GM18499 (cell line): Measurements from ENCODE around the gene ZNF813.
"Not testable (repeated sequence)": the region's sequence is repeated elsewhere in the genome, so short reads cannot be mapped to it uniquely, and the experiment has no call there.

Experiments
- ATAC-seq: cut with Tn5 transposase; IDR thresholded peaks from one replicate; pipeline ENCODE4 v1.9.1; 2021; ENCODE audit warnings: moderate number of reproducible peaks; ENCODE audit not compliant: insufficient read depth, unreplicated experiment

The ZNF813 gene

DNA sequence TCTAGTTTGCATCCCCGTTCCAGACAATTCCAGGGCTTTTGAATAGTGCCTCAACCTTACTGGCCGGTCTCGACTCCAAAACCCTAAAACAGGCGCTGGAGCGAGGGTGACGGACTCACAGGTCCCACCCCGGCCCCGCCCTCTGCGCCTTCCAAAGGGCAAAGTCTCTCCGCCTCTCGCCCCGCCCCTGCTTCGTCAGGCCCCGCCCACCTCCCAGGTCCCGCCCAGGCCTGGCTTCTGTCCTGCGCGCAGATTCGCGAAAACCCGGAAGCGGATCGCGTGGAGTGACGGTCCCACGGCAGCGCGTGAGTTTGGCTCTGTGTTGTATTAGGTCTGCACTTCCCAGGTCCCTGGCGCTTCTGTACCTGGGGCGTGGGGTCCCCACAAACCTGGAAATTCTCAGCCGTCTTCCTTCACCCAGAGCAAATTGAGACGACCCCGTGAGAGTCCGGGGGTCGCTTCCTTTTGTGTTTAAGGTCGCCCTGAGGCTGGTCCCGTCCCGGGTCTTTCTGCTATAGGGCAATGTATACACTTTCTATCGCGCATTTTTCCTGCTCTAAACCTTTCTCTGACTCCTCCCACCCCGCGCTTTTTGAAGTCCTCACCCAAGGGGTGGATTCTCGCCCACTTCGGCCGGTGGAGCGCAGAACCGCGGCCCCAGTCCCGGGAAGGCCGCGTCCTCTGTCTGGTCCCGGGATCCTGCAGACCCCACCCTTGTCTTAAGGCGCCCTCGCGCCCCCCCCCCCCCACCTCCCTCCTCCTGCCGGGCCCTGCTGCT is at the start of gene ZNF813:
ZNF813 (plus strand) TSS at position 249 of the 778 bp plus-strand sequence. CDS start 16,090 bp downstream, outside the sequence.
- no peak for ATAC-seq

DNA sequence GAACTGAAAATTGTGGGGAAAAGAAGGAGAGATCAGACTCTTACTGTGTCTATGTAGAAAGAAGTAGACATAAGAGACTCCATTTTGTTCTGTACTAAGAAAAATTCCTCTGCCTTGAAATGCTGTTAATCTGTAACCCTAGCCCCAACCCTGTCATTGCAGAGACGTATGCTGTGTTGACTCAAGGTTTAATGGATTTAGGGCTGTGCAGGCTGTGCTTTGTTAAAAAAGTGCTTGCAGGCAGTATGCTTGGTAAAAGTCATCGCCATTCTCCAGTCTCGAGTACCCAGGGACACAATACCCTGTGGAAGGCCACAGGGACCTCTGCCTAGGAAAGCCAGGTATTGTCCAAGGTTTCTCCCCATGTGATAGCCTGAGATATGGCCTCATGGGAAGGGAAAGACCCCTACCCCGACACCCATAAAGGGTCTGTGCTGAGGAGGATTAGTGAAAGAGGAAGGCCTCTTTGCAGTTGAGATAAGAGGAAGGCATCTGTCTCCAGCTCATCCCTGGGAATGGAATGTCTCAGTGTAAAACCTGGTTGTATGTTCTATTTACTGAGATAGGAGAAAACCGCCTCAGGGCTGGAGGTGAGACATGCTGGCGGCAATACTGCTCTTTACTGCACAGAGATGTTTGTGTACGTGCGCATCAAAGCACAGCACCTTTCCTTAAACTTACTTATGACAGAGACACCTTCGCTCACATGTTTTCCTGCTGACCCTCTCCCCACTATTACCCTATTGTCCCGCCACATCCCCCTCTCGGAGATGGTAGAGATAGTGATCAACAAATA is 46.8 kb upstream of the ZNF813 start:
- not testable (repeated sequence) for ATAC-seq

DNA sequence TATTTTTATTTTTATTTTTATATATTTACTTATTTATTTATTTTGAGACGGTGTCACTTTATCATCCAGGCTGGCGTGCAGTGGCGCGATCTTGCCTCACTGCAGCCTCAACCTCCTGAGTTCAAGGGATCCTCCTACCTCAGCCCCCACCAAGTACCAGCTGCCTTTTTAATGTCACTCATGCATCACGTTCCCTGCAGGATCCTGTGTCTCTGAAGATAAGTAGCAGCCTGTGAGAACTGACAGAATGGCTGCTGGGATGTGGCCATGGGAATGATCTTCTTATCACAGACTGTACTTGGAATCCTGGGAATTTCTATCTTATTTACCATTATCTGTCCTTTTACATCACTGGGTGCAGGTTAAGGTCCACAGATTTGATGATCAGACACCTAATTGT is 45.0 kb upstream of the ZNF813 start:
- ATAC-seq, result no peak

DNA sequence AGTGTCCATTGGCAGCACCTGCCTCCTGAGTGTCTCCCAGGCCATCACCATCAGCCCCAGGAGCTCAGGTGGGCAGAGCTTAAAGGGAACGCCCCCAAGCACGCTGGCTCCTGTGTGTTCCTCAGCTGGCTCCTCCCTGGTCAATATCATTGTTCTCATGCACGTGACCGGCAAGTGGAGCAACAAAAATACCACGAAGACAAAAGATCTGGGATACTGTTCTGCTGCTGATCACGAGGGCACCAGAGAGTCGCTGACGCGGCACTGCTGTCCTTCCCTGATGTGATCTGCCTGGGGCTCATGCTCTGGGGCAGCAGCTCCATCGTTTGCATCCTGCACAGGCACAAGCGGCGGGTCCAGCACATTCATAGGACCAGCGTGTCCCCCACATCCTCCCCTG is 44.5 kb upstream of the ZNF813 start:
- not testable (repeated sequence) for ATAC-seq

DNA sequence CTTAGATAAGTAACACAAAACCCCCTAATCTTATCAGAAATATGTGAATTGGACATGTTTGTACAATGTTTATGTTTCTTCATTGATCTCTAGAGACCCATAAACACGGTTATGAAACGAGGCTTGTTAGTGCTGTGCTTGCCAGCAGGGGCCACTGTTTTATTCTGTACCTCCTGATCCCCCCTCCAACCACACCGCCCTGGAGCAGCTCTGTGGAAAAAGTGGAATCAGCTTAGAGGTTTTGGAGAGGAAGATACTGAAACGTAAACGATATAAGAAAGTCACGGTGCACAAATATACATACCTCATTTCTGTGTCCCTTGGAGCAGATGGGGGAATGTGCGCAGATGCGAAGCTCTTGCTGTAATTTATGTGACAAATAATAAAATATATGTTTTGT is 43.9 kb upstream of the ZNF813 start:
- ATAC-seq, result not testable (repeated sequence)

DNA sequence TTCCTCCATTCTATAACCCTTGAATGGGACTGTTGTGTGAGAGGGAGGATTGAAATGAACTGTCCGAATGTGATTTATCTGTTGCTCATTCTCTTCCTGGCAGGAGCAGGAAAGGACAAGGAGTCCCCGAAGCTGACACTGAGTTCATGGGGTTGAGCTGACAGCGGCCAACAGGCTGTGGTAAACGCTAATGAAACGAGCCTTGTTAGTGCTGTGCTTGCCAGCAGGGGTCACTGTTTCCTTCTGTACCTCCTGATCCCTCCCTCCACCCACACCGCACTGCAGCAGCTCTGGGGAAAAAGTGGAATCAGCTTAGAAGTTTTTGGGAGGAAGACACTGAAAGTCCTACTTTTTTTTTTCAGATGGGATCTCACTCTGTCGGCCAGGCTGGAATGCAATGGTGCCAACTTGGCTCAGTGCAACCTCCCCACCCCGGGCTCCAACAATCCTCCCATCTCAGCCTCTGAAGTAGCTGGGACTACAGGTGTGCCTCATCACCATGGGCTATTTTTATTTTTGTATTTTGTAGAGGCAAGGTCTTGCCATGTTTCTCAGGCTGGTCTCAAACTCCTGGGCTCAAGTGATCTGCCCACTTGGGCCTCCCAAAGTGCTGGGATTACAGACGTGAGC is 42.5 kb upstream of the ZNF813 start:
- no peak for ATAC-seq

DNA sequence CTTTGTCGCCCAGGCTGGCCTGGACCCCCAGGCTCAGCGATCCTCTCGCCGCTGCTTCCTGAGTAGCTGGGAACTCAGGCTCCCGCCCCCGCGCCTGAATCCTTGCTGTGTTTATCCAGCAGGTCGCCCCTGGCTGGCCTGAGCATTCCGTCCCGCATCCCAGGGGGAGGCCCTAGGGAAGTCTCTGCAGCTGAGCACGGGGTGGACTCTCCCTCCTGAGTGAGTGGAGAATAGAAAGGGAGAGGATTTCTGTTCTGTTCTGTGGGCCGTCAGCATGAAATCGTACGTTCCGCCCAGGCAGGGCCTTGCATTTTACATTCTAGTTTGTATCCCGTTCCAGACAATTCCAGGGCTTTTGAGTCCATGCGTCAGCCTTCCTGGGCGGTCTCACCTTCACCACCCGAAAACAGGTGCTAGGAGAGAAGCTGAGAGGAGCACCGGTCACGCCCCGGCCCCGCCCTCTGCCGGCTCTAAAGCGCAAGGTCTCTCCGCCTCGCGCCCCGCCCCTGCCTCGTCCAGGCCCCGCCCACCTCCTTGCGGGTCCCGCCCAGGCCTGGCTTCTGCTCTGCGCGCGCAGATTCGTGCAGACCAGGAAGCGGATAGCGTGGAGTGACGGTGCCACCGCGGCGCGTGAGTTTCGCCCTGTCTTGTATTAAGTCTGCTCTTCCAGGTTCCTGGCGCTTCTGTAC is 36.0 kb upstream of the ZNF813 start, which contains the start of gene ZNF761:
ZNF761 (plus strand) TSS at position 586 of the 689 bp plus-strand sequence. CDS start 15,285 bp downstream, outside the sequence.
- ATAC-seq, result peak; percentile 75

DNA sequence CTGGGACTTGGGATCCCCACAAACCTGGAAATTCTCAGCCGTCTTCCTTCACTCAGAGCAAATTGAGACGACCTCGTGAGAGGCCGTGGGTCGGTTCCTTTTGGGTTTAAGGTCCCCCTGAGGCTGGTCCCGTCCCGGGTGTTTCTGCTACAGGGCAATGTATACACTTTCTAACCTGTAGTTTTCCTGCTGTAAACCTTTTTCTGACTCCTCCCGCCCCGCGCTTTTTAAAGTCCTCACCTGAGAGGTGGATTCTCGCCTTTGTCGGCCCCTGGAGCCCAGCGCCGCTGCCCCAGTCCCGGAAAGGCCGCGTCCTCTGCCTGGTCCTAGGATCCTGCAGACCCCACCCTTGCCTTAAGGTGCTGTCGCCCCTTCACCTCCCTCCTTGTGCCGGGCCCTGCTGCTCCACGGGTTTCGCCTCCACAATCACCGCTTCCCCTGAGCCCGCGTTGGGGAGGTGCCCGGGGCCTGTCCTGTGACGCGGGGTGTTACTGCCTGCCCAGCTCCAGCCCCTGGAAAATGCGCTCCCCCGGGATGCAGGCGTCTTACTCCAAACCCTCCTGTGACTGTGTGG is 35.4 kb upstream of the ZNF813 start:
- ATAC-seq, result peak; percentile 11

DNA sequence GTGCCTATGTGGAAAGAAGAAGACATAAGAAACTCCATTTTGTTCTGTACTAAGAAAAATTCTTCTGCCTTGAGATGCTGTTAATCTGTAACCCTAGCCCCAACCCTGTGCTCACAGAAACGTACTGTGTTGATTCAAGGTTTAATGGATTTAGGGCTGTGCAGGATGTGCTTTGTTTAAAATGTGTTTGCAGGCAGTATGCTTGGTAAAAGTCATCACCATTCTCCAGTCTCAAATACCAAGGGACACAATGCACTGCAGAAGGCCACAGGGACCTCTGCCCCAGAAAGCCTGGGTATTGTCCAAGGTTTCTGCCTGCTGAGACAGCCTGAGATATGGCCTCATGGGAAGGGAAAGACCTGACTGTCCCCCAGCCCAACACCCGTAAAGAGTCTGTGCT is 23.7 kb upstream of the ZNF813 start:
- not testable (repeated sequence) for ATAC-seq

DNA sequence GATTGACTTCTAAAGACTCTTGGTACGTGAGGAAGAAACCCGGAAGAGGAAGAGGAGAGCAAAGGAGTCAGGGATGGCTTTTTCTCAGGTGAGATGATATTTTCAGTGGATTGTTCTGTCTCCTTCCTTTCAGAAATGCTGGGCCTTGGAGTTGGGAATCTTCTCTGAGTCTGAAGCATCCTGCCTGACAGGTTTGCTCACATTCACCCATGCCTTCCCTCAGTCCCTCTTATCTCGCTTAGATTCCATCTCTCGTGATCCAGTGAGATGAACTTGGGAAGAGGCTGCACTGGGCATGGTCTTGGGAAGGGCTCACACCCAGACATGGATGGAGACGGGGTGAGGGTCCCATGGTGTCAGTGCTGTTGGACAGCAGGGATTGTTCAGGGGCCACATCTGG is 20.3 kb upstream of the ZNF813 start:
- ATAC-seq, result not testable (repeated sequence)

DNA sequence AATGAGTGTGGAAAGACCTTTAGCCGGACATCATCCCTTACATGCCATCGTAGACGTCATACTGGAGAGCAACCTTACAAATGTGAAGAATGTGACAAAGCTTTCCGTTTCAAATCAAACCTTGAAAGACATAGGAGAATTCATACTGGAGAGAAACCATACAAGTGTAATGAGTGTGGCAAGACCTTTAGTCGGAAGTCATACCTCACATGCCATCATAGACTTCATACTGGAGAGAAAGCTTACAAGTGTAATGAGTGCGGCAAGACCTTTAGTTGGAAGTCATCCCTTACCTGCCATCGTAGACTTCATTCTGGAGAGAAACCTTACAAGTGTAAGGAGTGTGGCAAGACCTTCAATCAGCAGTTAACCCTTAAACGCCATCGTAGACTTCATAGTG is 11.7 kb upstream of the ZNF813 start:
- no peak for ATAC-seq

DNA sequence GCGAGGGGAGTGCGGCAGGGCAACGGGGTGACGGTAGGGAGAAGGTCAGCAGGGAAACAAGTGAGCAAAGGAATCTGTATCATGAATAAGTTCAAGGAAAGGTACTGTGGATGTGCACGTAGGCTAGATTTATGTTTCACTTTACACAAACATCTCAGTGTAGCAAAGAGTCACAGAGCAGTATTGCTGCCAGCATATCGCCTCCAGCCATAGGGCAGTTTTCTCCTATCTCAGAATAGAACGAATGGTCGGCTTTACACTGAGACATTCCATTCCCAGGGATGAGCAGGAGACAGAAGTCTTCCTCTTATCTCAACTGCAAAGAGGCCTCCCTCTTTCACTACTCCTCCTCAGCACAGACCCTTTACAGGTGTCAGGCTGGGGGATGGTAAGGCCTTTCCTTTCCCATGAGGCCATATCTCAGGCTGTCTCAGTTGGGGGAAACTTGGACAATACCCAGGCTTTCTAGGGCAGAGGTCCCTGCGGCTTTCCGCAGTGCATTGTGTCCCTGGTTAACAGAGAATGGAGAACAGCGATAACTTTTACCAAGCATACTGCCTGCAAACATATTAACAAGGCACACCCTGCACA is 7.3 kb upstream of the ZNF813 start:
- not testable (repeated sequence) for ATAC-seq

DNA sequence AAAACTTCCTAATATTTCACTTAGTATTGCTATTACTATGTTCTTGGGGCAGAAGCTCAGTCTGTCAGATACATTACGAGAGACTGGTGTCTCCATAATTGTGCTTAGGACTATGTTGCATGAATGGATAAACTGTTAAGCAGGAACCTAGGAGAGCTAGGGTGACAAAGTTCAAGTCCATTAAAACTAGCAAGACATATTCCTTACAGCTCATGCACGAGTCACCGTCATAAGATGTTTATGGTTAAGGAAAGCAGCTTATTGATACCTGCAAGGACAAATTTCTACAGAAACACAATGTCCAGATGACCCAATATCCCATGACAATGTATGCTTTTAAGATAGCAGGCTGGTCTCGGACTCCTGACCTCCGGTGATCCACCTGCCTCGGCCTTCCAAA is 5.7 kb upstream of the ZNF813 start:
- ATAC-seq, result no peak

DNA sequence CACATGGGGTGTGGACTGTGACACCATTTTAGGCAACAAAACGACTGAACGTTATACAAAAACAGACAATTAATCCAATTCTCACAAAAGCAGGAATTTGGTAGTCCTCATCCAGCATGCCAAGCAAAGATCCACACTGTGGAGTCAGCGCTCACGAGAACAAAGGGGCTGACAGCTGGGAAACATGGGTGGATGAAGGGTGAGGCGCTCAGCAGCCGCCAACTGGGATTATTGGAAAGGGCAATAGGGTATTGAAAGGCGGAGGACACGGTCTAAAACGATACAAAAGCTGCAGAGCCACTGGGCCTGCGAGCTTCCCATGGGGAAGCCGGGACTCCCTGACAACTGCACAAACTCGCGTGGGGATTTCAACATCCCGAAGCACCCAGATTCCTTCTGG is 4.7 kb upstream of the ZNF813 start:
- ATAC-seq, result no peak

DNA sequence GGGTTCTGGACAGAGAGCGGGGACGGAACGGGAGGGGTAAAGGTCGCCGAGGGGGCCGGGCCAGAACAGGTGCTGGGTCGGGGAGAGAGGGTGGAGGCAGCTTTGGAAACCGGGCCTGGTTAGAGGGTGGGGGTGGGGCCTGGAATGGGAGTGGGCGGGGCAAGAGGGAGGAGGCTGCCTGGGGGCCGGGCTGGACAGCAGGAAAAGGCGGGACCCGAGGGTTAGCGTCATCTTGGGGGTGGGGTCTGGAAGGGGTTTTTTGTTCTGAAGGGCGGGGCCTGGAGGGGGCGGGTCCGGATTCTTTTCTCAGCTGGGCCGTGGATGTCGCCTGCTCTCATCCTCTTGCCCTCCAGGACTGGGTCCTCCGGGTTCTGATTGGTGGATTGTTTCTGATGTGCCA is 4.3 kb upstream of the ZNF813 start:
- ATAC-seq, result no peak

DNA sequence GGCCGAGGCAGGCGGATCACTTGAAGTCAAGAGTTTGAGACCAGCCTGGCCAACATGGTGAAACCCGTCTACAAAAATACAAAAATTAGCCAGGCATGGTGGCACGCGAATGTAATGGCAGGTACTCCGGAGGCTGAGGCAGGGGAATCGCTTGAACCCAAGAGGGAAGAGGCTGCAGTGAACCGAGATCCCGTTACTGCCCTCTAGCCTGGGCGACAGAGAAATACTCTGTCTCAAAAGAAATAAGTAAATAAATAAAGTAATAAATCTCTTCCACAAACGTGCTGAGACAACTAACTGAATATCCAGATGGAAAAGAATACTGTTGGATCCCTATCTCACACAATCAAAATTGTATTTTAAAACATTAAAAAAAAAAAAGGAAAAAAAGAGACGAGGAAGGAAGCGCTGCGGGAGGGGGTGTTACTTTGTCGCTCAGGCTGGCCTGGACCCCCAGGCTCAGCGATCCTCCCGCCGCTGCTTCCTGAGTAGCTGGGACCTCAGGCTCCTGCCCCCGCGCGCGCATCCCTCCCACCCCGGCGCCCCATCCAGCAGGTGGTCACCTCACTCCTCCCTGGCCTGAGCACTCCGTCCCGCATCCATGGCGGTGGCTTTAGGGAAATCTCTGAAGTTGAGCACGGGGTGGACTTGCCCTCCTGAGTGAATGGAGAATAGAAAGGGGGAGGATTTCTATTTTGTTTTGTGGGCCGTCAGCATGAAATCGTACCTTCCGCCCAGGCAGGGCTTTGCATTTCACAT is 628 bp upstream of the ZNF813 start:
- no peak for ATAC-seq

DNA sequence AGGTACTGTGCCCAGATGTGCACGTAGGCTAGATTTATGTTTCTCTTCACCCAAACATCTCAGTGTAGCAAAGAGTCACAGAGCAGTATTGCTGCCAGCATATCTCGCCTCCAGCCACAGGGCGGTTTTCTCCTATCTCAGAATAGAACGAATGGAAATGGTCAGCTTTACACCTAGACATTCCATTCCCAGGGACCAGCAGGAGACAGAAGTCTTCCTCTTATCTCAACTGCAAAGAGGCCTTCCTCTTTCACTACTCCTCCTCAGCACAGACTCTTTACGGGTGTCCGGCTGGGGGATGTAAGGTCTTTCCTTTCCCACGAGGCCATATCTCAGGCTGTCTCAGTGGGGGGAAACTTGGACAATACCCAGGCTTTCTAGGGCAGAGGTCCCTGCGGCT is 1.1 kb downstream of the ZNF813 start:
- not testable (repeated sequence) for ATAC-seq

DNA sequence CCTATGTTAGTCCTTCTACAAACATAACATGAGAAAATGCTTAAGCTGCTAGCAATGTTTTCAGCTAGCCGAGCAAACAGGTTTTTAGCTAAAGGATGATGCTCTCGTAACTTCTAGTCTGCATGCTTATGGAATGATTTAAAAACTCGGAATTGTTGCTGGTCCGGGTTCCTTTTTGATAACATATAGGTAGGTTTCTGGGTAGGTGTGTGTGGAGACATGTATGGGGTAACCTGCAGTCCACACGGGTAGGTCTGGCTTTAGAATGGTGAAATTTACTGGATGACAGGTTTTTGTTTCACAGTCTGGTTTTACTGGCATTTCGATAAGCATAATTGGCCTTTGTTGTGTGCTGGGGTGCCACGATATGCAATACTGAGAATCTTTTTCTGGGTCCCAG is 4.4 kb downstream of the ZNF813 start:
- no peak for ATAC-seq

DNA sequence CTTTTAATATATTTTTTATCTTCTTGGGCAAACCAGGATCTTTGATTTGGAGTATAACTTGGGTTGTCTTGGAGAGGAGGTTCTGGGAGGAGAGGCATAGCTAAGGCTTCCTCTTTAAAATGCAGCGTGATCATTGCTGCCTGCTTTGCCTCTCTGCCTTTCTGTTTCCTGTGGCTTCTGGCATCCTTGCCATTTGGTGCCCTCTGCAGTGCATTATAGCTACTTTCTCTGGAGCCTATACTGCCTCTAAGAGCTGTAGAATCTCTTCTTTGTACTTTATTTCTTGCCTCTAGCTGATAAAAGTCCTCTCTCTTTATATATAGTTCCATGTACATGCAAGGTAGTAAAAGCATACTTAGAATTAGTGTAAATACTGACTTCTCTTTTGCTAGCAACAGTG is 7.3 kb downstream of the ZNF813 start:
- not testable (repeated sequence) for ATAC-seq
